Activated CD4-positive, CD25-positive, alpha-beta regulatory T cell (primary cell): ENCODE results near the gene DHRSX.
"Not testable (repeated sequence)": the region's sequence is repeated elsewhere in the genome, so short reads cannot be mapped to it uniquely, and the experiment has no call there.

Source experiments
- DNase-seq, 4 experiments: peaks; one replicate each; lab custom pipeline; 2025; lab: John Stamatoyannopoulos, UW

The DHRSX gene

GRCh38 chrX:2350703-2351102 is 150.1 kb downstream of the DHRSX start:
- DNase-seq, result not testable (repeated sequence)

- not testable (repeated sequence) for DNase-seq
Measured at GRCh38 chrX:2350036-2350435, 150.7 kb downstream of the DHRSX start.

- DNase-seq, result no peak
Measured at GRCh38 chrX:2348211-2348610, 152.6 kb downstream of the DHRSX start.

GRCh38 chrX:2346158-2346557 is 154.6 kb downstream of the DHRSX start:
- DNase-seq, result no peak

- no peak for DNase-seq
Measured at GRCh38 chrX:2345562-2345961, 155.2 kb downstream of the DHRSX start.

GRCh38 chrX:2343413-2343812 is 157.4 kb downstream of the DHRSX start:
- DNase-seq, result no peak

- no peak for DNase-seq
Measured at GRCh38 chrX:2342874-2343273, 157.9 kb downstream of the DHRSX start.

GRCh38 chrX:2342281-2342688 is 158.5 kb downstream of the DHRSX start:
- DNase-seq, result no peak

- no peak for DNase-seq
Measured at GRCh38 chrX:2340991-2341390, 159.8 kb downstream of the DHRSX start.

GRCh38 chrX:2336181-2336580 is 164.6 kb downstream of the DHRSX start:
- DNase-seq, result no peak

GRCh38 chrX:2334237-2334636 is 166.5 kb downstream of the DHRSX start:
- no peak for DNase-seq

- no peak for DNase-seq
Measured at GRCh38 chrX:2332252-2332651, 168.5 kb downstream of the DHRSX start.

- no peak for DNase-seq
Measured at GRCh38 chrX:2330910-2331309, 169.9 kb downstream of the DHRSX start.

GRCh38 chrX:2330487-2330886 is 170.3 kb downstream of the DHRSX start:
- no peak for DNase-seq

GRCh38 chrX:2327423-2327822 is 173.4 kb downstream of the DHRSX start:
- no peak for DNase-seq

- DNase-seq, result no peak
Measured at GRCh38 chrX:2325076-2325784, 175.5 kb downstream of the DHRSX start.

GRCh38 chrX:2324151-2324550 is 176.6 kb downstream of the DHRSX start:
- DNase-seq, result no peak

GRCh38 chrX:2321411-2321810 is 179.4 kb downstream of the DHRSX start:
- DNase-seq, result no peak

- no peak for DNase-seq
Measured at GRCh38 chrX:2320580-2321327, 180.0 kb downstream of the DHRSX start.

GRCh38 chrX:2320089-2320488 is 180.7 kb downstream of the DHRSX start:
- DNase-seq, result no peak

- DNase-seq, result no peak
Measured at GRCh38 chrX:2318371-2318770, 182.4 kb downstream of the DHRSX start.

- no peak for DNase-seq
Measured at GRCh38 chrX:2317527-2318055, 183.2 kb downstream of the DHRSX start.

- no peak for DNase-seq
Measured at GRCh38 chrX:2316534-2316933, 184.2 kb downstream of the DHRSX start.
